Sigmoid colon (tissue), 4 donors: ENCODE data around the gene CNTNAP5.

ENCODE experiments used
- EP300 ChIP-seq, 4 donors: sonication (generic); formaldehyde crosslinking; IDR thresholded peaks; one replicate each; pipeline ENCODE4 v1.6.1; 2017; ENCODE audit warnings: antibody characterized with exemption in 4 of 4
- POLR2A ChIP-seq, 2 donors: fragments of 450-650 bp; IDR thresholded peaks; one replicate each; pipeline ENCODE4 v1.6.1; 2016; ENCODE audit warnings: antibody characterized with exemption in 2 of 2, mild to moderate bottlenecking in 2 of 2, moderate library complexity in 2 of 2
- POLR2AphosphoS5 ChIP-seq, 4 donors: sonication (generic); formaldehyde crosslinking; IDR thresholded peaks; one replicate each; pipeline ENCODE4 v1.6.1; 2017; ENCODE audit warnings: antibody characterized with exemption in 4 of 4
- TF ChIP-seq, protein P1 (sequence below), 4 experiments: fragments of 450-650 bp in 3 of 4; fragments of 200-600 bp in 1 of 4; IDR thresholded peaks; one replicate each; pipeline ENCODE4 v1.5.1; 2016 to 2019; ENCODE audit warnings: antibody characterized with exemption in 4 of 4, mild to moderate bottlenecking in 3 of 4, moderate library complexity in 2 of 4

DNA sequence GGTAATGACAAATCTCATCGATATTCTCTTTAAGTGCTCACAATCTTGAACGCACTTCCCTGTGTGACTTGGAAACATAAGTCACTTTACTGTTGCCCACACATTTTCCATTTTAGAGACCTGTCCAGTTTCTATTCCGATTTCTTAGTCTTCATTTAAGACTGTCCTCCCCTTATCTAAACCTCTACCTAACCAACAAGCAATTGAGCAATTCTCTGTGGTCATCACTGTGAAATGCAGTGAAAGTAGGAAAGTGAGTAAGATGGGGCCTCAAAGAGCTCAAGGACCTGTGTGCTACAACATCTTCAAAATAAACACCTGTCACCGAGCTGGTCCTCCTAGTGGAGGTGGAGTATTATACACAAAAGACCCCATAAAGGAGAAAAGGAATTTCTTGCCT is 184.4 kb downstream of the CNTNAP5 start:
- TF ChIP-seq, protein P1, sequence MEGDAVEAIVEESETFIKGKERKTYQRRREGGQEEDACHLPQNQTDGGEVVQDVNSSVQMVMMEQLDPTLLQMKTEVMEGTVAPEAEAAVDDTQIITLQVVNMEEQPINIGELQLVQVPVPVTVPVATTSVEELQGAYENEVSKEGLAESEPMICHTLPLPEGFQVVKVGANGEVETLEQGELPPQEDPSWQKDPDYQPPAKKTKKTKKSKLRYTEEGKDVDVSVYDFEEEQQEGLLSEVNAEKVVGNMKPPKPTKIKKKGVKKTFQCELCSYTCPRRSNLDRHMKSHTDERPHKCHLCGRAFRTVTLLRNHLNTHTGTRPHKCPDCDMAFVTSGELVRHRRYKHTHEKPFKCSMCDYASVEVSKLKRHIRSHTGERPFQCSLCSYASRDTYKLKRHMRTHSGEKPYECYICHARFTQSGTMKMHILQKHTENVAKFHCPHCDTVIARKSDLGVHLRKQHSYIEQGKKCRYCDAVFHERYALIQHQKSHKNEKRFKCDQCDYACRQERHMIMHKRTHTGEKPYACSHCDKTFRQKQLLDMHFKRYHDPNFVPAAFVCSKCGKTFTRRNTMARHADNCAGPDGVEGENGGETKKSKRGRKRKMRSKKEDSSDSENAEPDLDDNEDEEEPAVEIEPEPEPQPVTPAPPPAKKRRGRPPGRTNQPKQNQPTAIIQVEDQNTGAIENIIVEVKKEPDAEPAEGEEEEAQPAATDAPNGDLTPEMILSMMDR (IDR thresholded peaks at IDR 0.05) = no peak
- TF ChIP-seq POLR2A (IDR thresholded peaks at IDR 0.05) = no peak
- TF ChIP-seq POLR2AphosphoS5 (IDR thresholded peaks at IDR 0.05) = no peak
- no peak for TF ChIP-seq EP300 (IDR thresholded peaks at IDR 0.05)
